Pancreas (tissue), 10 donors: ENCODE data around the gene WDR12. TPM values are rescaled to one million over a fixed set of nuclear protein-coding genes. Genes with fewer than 3 reads are reported as not detected.

Experiments
- ATAC-seq, 4 donors: fragments of 200-7000 bp; cut with Tn5 transposase; one replicate each; pipeline versions ENCODE4 v1.8.0 to v1.9.1; 2020; ENCODE audit warnings: mild to moderate bottlenecking in 4 of 4, moderate library complexity in 4 of 4
- DNase-seq, 6 donors: peaks; one replicate each; pipeline ENCODE4 v3.0.0-alpha.2; 2020
- FAIRE-seq: peaks from 2 replicates; lab custom pipeline; 2012; peaks lifted over from hg19 to GRCh38; lab: Jason Lieb, UNC
- H3K27ac ChIP-seq, 4 donors: fragments of 200-600 bp; sonication (generic); 1 replicate in 3 of 4; 2 replicates in 1 of 4; pipeline versions ENCODE4 v1.5.0 to v1.8.0; 2020
- H3K27me3 ChIP-seq, 4 donors: fragments of 200-600 bp; one replicate each; pipeline ENCODE4 v1.8.0; 2021
- H3K36me3 ChIP-seq, 3 donors: fragments of 200-600 bp; sonication (generic) in 1 of 3; one replicate each; pipeline versions ENCODE4 v1.5.0 to v1.8.0; 2020 to 2021
- H3K4me1 ChIP-seq, 3 donors: fragments of 200-600 bp; one replicate each; pipeline ENCODE4 v1.8.0; 2021
- H3K4me3 ChIP-seq, 4 donors: fragments of 200-600 bp; sonication (generic) in 2 of 4; one replicate each; pipeline versions ENCODE4 v1.5.0 to v1.8.0; 2020 to 2021
- H3K9me3 ChIP-seq, 4 donors: fragments of 200-600 bp; one replicate each; pipeline ENCODE4 v1.8.0; 2021
- CTCF ChIP-seq, 4 donors: fragments of 200-600 bp; sonication (generic) in 3 of 4; IDR thresholded peaks; one replicate each; pipeline versions ENCODE4 v1.5.0 to v1.8.0; 2021; ENCODE audit warnings: antibody characterized with exemption in 4 of 4
- WGBS, 2 donors: extraction: QIAGEN DNeasy Blood & Tissue Kit; methylation state at CpG; one replicate each; pipeline ENCODE4 v1.1.7; 2013; 5-methylcytosine and 5-hydroxymethylcytosine counted together
- intact Hi-C, 3 donors: fragments of 100-400 bp; cut with DNase I; formaldehyde crosslinking; loops; one replicate each; pipeline versions ENCODE4 v1.11.1 to v1.14.2; 2022
- polyA plus RNA-seq, 2 donors: library from polyadenylated mRNA; stranded (reverse); fragments of 200-250 nt; gene quantifications; one replicate each; pipeline ENCODE4 v1.2.3, GENCODE V29; 2013
- total RNA-seq, 6 donors: library from RNA; stranded (reverse); fragmentation: NEBNext Ultra II Directional in 4 of 6; extraction: Animal tissue kit (Norgen Biotek cat#: 25700) in 4 of 6; gene quantifications; one replicate each; pipeline versions ENCODE4 v1.2.1 to v1.2.4, GENCODE V29; 2021 to 2023
- donor health status: healthy with polysubstance abuse.
- donor health status: DM: no; HTN: no; CAD: no; lungs with moderate emphysema.
- donor health status: DM: no; HTN: no; CAD: no.
- donor health status: control.
- donor health status: control.
- donor health status: Bipolar disorder and iron deficiency.
- donor health status: DM: yes; HTN: yes; CAD: no.
- donor health status: DM: no; HTN: no; CAD: no.
- donor health status: DM: no; HTN: no; CAD: no.
- donor health status: DM: yes; HTN: yes; CAD: no.

The WDR12 gene
- total and polyA plus RNA-seq, 8 donors, result 5.4 to 17.5 (median 14.7) TPM

DNA sequence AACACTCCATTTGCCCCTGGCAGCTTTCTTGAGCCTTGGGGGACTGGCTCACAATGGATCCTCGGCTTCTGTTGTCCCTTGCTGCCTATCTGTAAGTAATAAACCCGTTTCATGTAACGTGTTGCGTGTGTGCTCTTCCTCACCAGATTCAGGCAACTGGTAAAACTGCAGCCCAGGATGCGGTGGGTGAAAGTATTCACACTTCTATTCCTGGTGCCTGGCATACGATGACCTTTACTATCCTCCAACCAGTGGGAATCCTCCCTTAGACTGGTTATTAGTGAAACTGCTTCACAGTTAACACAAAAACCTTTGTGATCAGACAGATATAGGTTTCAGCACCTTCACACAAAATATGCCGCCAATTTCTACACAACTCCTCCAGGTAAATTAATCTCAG lies 26.3 kb downstream of the WDR12 start:
- Histone ChIP-seq H3K9me3 (no peaks in the 10 kb centered on the region), H3K27me3 (no peaks in the 10 kb centered on the region), H3K4me1 (no peaks in the 10 kb centered on the region), H3K4me3 (no peak overlapping the region), H3K27ac (no peak overlapping the region), H3K36me3 (peaks cover 0 to 7% (median 3%) of the 10 kb centered on the region in 3 donors)
- TF ChIP-seq CTCF (IDR thresholded peaks at IDR 0.05), result no peak
- DNase-seq (no peak), FAIRE-seq (no peak), ATAC-seq (no peak)
- WGBS, 2 donors, result 83 to 91% methylated on average over 7 of the region's 7 CpGs
- intact Hi-C loops, result no loop called here

DNA sequence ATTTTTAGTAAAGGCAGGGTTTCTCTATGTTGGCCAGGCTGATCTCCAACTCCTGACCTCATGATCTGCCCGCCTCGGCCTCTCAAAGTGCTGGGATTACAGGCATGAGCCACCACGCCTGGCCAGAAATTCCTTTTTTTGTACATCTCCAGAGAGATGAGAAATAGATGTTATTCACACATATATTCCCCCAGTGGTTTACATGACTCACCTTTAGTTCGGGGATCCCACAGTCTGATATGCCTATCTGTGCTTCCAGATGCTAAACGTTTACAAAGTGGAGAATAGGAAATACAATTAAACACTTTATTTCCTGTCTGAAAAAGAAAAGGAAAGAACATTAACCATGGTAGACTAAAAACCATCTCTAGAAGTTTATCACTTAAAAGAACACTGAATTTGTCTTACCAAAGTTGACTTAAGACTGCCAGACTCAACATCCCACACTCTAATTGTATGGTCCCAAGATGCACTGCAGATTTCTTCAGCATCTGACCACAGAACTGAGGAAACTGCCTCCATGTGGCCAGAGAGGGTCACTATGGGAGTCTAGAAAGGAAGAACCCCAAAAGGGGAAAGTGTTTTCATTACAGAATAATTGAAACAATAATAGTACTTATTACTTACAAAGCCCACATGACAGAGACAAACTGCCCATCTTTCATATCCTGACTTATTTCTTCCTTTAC lies 27.3 kb downstream of the WDR12 start:
- ATAC-seq (no peak), FAIRE-seq (no peak), DNase-seq (no peak)
- Histone ChIP-seq H3K27me3 (no peaks in the 10 kb centered on the region), H3K4me3 (no peak overlapping the region), H3K9me3 (no peaks in the 10 kb centered on the region), H3K27ac (no peak overlapping the region), H3K4me1 (no peaks in the 10 kb centered on the region), H3K36me3 (peaks cover 0 to 7% (median 3%) of the 10 kb centered on the region in 3 donors)
- TF ChIP-seq CTCF (IDR thresholded peaks at IDR 0.05), result no peak
- intact Hi-C loops, result no loop called here
- 83 to 89% methylated on average over 5 of the region's 5 CpGs for WGBS, 2 donors

- H3K36me3 ChIP-seq, result peaks cover 0 to 7% (median 3%) of the 10 kb centered on the region in 3 donors
- no peak for ATAC-seq
- H3K27me3 ChIP-seq, result no peaks in the 10 kb centered on the region
- 89 to 95% methylated on average over 4 of the region's 4 CpGs for WGBS, 2 donors
- no peaks in the 10 kb centered on the region for H3K4me1 ChIP-seq
- H3K27ac ChIP-seq, result no peak overlapping the region
- no peak for TF ChIP-seq CTCF (IDR thresholded peaks at IDR 0.05)
- no peak overlapping the region for H3K4me3 ChIP-seq
- FAIRE-seq, result no peak
- intact Hi-C loops, result no loop called here
- DNase-seq, result no peak
- no peaks in the 10 kb centered on the region for H3K9me3 ChIP-seq
These were observed 29.9 kb downstream of the WDR12 start for GRCh38 chr2:202881570-202881969.

GRCh38 chr2:202877699-202878098 lies 33.8 kb downstream of the WDR12 start:
- no peak for TF ChIP-seq CTCF (IDR thresholded peaks at IDR 0.05)
- no peak for ATAC-seq
- Histone ChIP-seq H3K9me3 (no peaks in the 10 kb centered on the region), H3K4me1 (no peaks in the 10 kb centered on the region), H3K4me3 (no peak overlapping the region), H3K36me3 (peaks cover 0 to 7% (median 3%) of the 10 kb centered on the region in 3 donors), H3K27ac (no peak overlapping the region), H3K27me3 (no peaks in the 10 kb centered on the region)
- 97 to 100% methylated on average over 2 of the region's 2 CpGs for WGBS, 2 donors
- no peak for DNase-seq
- intact Hi-C loops, result no loop called here
- FAIRE-seq, result no peak
